Lung (tissue), 12 donors: Measurements from ENCODE around the gene TCEA2. TPM values are rescaled to one million over a fixed set of nuclear protein-coding genes. Genes with fewer than 3 reads are reported as not detected.

Source experiments
- ATAC-seq: fragments of 200-7000 bp; cut with Tn5 transposase; one replicate; pipeline ENCODE4 v1.9.1; 2020; ENCODE audit warnings: moderate number of reproducible peaks; ENCODE audit not compliant: insufficient read depth, low FRiP score
- DNase-seq, 3 donors: peaks; one replicate each; pipeline ENCODE4 v3.0.0-alpha.2; 2013 to 2017
- H3K27ac ChIP-seq, 2 donors: one replicate each; pipeline ENCODE4 v1.5.1; 2013; ENCODE audit warnings: mild to moderate bottlenecking in 2 of 2, moderate library complexity in 2 of 2, control low read depth in 1 of 2, inconsistent platforms in 1 of 2, low read depth in 1 of 2, low read length in 1 of 2
- H3K27me3 ChIP-seq, 3 donors: one replicate each; pipeline ENCODE4 v1.5.1; 2013; ENCODE audit warnings: low read length in 2 of 3; ENCODE audit not compliant: control insufficient read depth in 3 of 3, insufficient read depth in 3 of 3
- H3K36me3 ChIP-seq, 4 donors: one replicate each; pipeline ENCODE4 v1.5.1; 2013; ENCODE audit warnings: low read length in 4 of 4, mild to moderate bottlenecking in 1 of 4, moderate library complexity in 1 of 4; ENCODE audit not compliant: control insufficient read depth in 4 of 4, insufficient read depth in 4 of 4
- H3K4me1 ChIP-seq, 5 donors: one replicate each; pipeline ENCODE4 v1.5.1; 2013; ENCODE audit warnings: low read length in 5 of 5, mild to moderate bottlenecking in 2 of 5, moderate library complexity in 1 of 5; ENCODE audit not compliant: control insufficient read depth in 5 of 5, insufficient read depth in 5 of 5
- H3K4me3 ChIP-seq: one replicate; pipeline ENCODE4 v1.5.1; 2013; ENCODE audit warnings: mild to moderate bottlenecking, control low read depth, moderate library complexity
- H3K9ac ChIP-seq, 2 donors: one replicate each; pipeline ENCODE4 v1.5.1; 2013; ENCODE audit warnings: low read length in 2 of 2, control low read depth in 1 of 2; ENCODE audit not compliant: insufficient read depth in 1 of 2
- H3K9me3 ChIP-seq, 4 donors: one replicate each; pipeline ENCODE4 v1.5.1; 2013; ENCODE audit warnings: low read length in 3 of 4, mild to moderate bottlenecking in 1 of 4, moderate library complexity in 1 of 4; ENCODE audit not compliant: control insufficient read depth in 4 of 4, insufficient read depth in 3 of 4
- WGBS, 2 donors: extraction: QIAGEN DNeasy Blood & Tissue Kit; methylation state at CpG; one replicate each; pipeline ENCODE4 v1.1.7; 2013; 5-methylcytosine and 5-hydroxymethylcytosine counted together
- polyA plus RNA-seq, 2 donors: library from polyadenylated mRNA; stranded (reverse); fragments of 200-250 nt; gene quantifications; one replicate each; pipeline ENCODE4 v1.2.1, GENCODE V29; 2013
- total RNA-seq, 2 donors: library from RNA; depleted of rRNA in 1 of 2; stranded (reverse); fragments of >200 nt in 1 of 2; gene quantifications; one replicate each; pipeline ENCODE4 v1.2.1, GENCODE V29; 2014 to 2021
- TF ChIP-seq, protein P1 (sequence below): IDR thresholded peaks from 2 replicates; pipeline ENCODE4 v1.5.1; 2012; ENCODE audit warnings: mild to moderate bottlenecking; ENCODE audit errors: control extremely low read depth, extremely low read depth
- donor health status: control.
- donor health status: control.
- donor health status: Bipolar disorder and iron deficiency.
- donor health status: healthy.
- donor health status: DM: yes; HTN: yes; CAD: no.

Gene TCEA2
- total and polyA plus RNA-seq, 4 donors = 18.3 to 32.9 (median 30.7) TPM

- no peak overlapping the region for H3K9ac ChIP-seq
- TF ChIP-seq, protein P1, sequence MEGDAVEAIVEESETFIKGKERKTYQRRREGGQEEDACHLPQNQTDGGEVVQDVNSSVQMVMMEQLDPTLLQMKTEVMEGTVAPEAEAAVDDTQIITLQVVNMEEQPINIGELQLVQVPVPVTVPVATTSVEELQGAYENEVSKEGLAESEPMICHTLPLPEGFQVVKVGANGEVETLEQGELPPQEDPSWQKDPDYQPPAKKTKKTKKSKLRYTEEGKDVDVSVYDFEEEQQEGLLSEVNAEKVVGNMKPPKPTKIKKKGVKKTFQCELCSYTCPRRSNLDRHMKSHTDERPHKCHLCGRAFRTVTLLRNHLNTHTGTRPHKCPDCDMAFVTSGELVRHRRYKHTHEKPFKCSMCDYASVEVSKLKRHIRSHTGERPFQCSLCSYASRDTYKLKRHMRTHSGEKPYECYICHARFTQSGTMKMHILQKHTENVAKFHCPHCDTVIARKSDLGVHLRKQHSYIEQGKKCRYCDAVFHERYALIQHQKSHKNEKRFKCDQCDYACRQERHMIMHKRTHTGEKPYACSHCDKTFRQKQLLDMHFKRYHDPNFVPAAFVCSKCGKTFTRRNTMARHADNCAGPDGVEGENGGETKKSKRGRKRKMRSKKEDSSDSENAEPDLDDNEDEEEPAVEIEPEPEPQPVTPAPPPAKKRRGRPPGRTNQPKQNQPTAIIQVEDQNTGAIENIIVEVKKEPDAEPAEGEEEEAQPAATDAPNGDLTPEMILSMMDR = no peak
- H3K27me3 ChIP-seq = no peaks in the 10 kb centered on the region
- ATAC-seq (no peak), DNase-seq (no peak)
- no peak overlapping the region for H3K4me3 ChIP-seq
- H3K9me3 ChIP-seq = no peaks in the 10 kb centered on the region
- H3K27ac ChIP-seq = no peak overlapping the region
- 82 to 84% methylated on average over 14 of the region's 14 CpGs for WGBS, 2 donors
- no peaks in the 10 kb centered on the region for H3K36me3 ChIP-seq
- no peaks in the 10 kb centered on the region for H3K4me1 ChIP-seq
Measured at GRCh38 chr20:64114356-64114971, 51.5 kb downstream of the TCEA2 start.

DNA sequence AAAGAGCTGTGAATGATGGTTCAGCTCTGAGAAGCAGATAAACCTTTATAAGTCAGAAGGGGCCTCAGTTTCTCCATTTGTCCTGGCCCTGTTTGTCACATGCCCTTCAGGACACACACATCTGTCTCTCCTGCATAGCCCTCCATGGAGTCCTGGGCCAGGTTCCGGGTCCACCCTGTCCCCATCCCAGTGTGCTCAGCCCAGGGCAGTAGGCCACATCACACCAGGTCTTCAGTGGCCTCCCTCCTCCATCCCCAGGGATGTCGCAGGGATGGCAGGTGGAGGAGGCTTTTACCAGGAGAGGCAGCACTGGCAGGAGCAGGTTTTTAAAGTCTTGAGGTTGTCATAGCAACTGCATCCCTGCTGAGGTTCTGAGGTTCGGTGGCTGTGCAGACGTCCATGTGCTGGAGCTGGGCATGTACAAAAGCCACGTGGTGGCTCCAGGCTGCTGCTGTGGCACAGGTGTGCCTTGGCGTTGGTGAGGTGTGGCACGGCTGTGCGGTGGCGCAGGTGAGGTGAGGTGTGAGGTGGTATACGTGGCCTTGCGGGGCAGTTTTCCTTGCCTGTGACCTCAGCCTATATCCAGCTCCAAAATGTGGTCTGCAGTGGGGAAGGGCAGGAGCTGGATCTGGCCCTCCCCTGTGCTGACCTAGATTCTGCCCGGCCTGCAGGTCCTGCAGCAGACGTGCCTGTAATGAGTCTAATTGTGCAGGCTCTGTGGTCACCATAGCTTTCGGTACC, 52.3 kb downstream of the TCEA2 start:
- no peak overlapping the region for H3K4me3 ChIP-seq

GRCh38 chr20:64116016-64116415, 53.0 kb downstream of the TCEA2 start:
- Histone ChIP-seq H3K9me3 (no peaks in the 10 kb centered on the region), H3K27ac (no peak overlapping the region), H3K36me3 (no peaks in the 10 kb centered on the region), H3K27me3 (no peaks in the 10 kb centered on the region), H3K4me3 (no peak overlapping the region), H3K4me1 (peaks cover 0 to 5% (median 0%) of the 10 kb centered on the region in 5 donors), H3K9ac (no peak overlapping the region)
- TF ChIP-seq, protein P1 = no peak
- DNase-seq (no peak), ATAC-seq (no peak)
- whole genome bisulfite sequencing, 2 donors = 84 to 90% methylated on average over 21 of the region's 21 CpGs

More for the DNA sequence above, 52.3 kb downstream of the TCEA2 start:
- DNase-seq = no peak
- 75 to 88% methylated on average over 14 of the region's 14 CpGs for WGBS, 2 donors
- Histone ChIP-seq H3K9ac (no peak overlapping the region), H3K36me3 (no peaks in the 10 kb centered on the region), H3K27me3 (no peaks in the 10 kb centered on the region), H3K4me1 (peaks cover 0 to 5% (median 0%) of the 10 kb centered on the region in 5 donors), H3K9me3 (no peaks in the 10 kb centered on the region), H3K27ac (no peak overlapping the region)
- TF ChIP-seq, protein P1 = no peak
- ATAC-seq = no peak
